Skeletal muscle tissue (tissue), 4 donors: ENCODE measurements around the gene PKM. TPM values are rescaled to one million over a fixed set of nuclear protein-coding genes. Genes with fewer than 3 reads are reported as not detected.

Experiments used
- H3K27ac ChIP-seq: one replicate; pipeline ENCODE4 v1.7.0; 2013; ENCODE audit warnings: mild to moderate bottlenecking, low read depth, low read length, inconsistent platforms
- H3K27me3 ChIP-seq, 3 donors: one replicate each; pipeline ENCODE4 v1.7.0; 2013; ENCODE audit warnings: low read length in 3 of 3; ENCODE audit not compliant: control insufficient read depth in 3 of 3, insufficient read depth in 3 of 3
- H3K36me3 ChIP-seq, 3 donors: one replicate each; pipeline ENCODE4 v1.7.0; 2013; ENCODE audit warnings: low read length in 3 of 3; ENCODE audit not compliant: control insufficient read depth in 3 of 3, insufficient read depth in 3 of 3
- H3K4me1 ChIP-seq, 3 donors: one replicate each; pipeline ENCODE4 v1.7.0; 2013; ENCODE audit warnings: low read length in 3 of 3, mild to moderate bottlenecking in 3 of 3; ENCODE audit not compliant: control insufficient read depth in 3 of 3, insufficient read depth in 3 of 3
- H3K4me3 ChIP-seq, 3 donors: one replicate each; pipeline ENCODE4 v1.7.0; 2013; ENCODE audit warnings: low read length in 3 of 3
- H3K9ac ChIP-seq, 3 donors: one replicate each; pipeline ENCODE4 v1.7.0; 2013; ENCODE audit warnings: low read length in 3 of 3, mild to moderate bottlenecking in 3 of 3, moderate library complexity in 2 of 3, low read depth in 1 of 3
- H3K9me3 ChIP-seq, 3 donors: one replicate each; pipeline ENCODE4 v1.7.0; 2013; ENCODE audit warnings: low read length in 3 of 3; ENCODE audit not compliant: control insufficient read depth in 3 of 3
- total RNA-seq: library from RNA; depleted of rRNA; stranded (reverse); fragments of >200 nt; gene quantifications from one replicate; pipeline ENCODE4 v1.2.3, GENCODE V29; 2014
- donor health status: Osteomylitis.

The PKM gene
- total RNA-seq, 1 donor from 2014 or later: 769 TPM

- no peak overlapping the region for H3K27ac ChIP-seq
- H3K4me3 ChIP-seq: no peak overlapping the region
- peaks cover 35 to 48% (median 38%) of the 10 kb centered on the region in 3 donors for H3K36me3 ChIP-seq
- H3K9ac ChIP-seq: no peak overlapping the region
- H3K27me3 ChIP-seq: no peaks in the 10 kb centered on the region
- H3K4me1 ChIP-seq: peaks cover 21 to 25% (median 23%) of the 10 kb centered on the region in 3 donors
- H3K9me3 ChIP-seq: no peaks in the 10 kb centered on the region
These were observed 38.7 kb upstream of the PKM start for GRCh38 chr15:72269739-72270138.

GRCh38 chr15:72265031-72265430 lies 34.0 kb upstream of the PKM start:
- no peak overlapping the region for H3K27ac ChIP-seq
- H3K4me3 ChIP-seq: no peak overlapping the region
- peaks cover 69 to 88% (median 83%) of the 10 kb centered on the region in 3 donors for H3K36me3 ChIP-seq
- H3K4me1 ChIP-seq: no peaks in the 10 kb centered on the region
- H3K9ac ChIP-seq: no peak overlapping the region
- H3K9me3 ChIP-seq: no peaks in the 10 kb centered on the region
- H3K27me3 ChIP-seq: no peaks in the 10 kb centered on the region

GRCh38 chr15:72252663-72253299 lies 21.8 kb upstream of the PKM start:
- no peaks in the 10 kb centered on the region for H3K9me3 ChIP-seq
- no peak overlapping the region for H3K27ac ChIP-seq
- H3K36me3 ChIP-seq: peaks cover 46 to 78% (median 77%) of the 10 kb centered on the region in 3 donors
- H3K4me1 ChIP-seq: no peaks in the 10 kb centered on the region
- no peak overlapping the region for H3K4me3 ChIP-seq
- no peak overlapping the region for H3K9ac ChIP-seq
- no peaks in the 10 kb centered on the region for H3K27me3 ChIP-seq

- Histone ChIP-seq H3K4me1 (no peaks in the 10 kb centered on the region), H3K4me3 (no peak overlapping the region), H3K9me3 (no peaks in the 10 kb centered on the region), H3K27ac (no peak overlapping the region), H3K27me3 (no peaks in the 10 kb centered on the region), H3K9ac (no peak overlapping the region), H3K36me3 (peaks cover 34 to 59% (median 56%) of the 10 kb centered on the region in 3 donors)
These were observed 18.3 kb upstream of the PKM start for GRCh38 chr15:72249142-72249810.

- no peak overlapping the region for H3K4me3 ChIP-seq
- no peak overlapping the region for H3K27ac ChIP-seq
- H3K27me3 ChIP-seq: no peaks in the 10 kb centered on the region
- peaks cover 27 to 55% (median 54%) of the 10 kb centered on the region in 3 donors for H3K36me3 ChIP-seq
- no peaks in the 10 kb centered on the region for H3K9me3 ChIP-seq
- H3K4me1 ChIP-seq: no peaks in the 10 kb centered on the region
- no peak overlapping the region for H3K9ac ChIP-seq
These were observed 17.5 kb upstream of the PKM start for GRCh38 chr15:72248514-72248913.

GRCh38 chr15:72242775-72243370 lies 11.9 kb upstream of the PKM start:
- Histone ChIP-seq H3K9me3 (no peaks in the 10 kb centered on the region), H3K36me3 (peaks cover 20 to 48% (median 40%) of the 10 kb centered on the region in 3 donors), H3K9ac (no peak overlapping the region), H3K27ac (no peak overlapping the region), H3K4me1 (peaks cover 0 to 2% (median 0%) of the 10 kb centered on the region in 3 donors), H3K27me3 (no peaks in the 10 kb centered on the region), H3K4me3 (no peak overlapping the region)

GRCh38 chr15:72239652-72240051 lies 8.7 kb upstream of the PKM start:
- peaks cover 0 to 12% (median 0%) of the 10 kb centered on the region in 3 donors for H3K4me1 ChIP-seq
- no peaks in the 10 kb centered on the region for H3K27me3 ChIP-seq
- H3K36me3 ChIP-seq: peaks cover 20 to 41% (median 38%) of the 10 kb centered on the region in 3 donors
- H3K4me3 ChIP-seq: no peak overlapping the region
- no peak overlapping the region for H3K27ac ChIP-seq
- no peaks in the 10 kb centered on the region for H3K9me3 ChIP-seq
- H3K9ac ChIP-seq: no peak overlapping the region

GRCh38 chr15:72238586-72238985 lies 7.6 kb upstream of the PKM start:
- Histone ChIP-seq H3K36me3 (peaks cover 20 to 35% (median 29%) of the 10 kb centered on the region in 3 donors), H3K27ac (no peak overlapping the region), H3K9me3 (no peaks in the 10 kb centered on the region)

GRCh38 chr15:72237853-72238224 lies 6.8 kb upstream of the PKM start:
- peak overlapping the region in 2 of 3 donors; percentile 17 to 29 for H3K9ac ChIP-seq
- peaks cover 0 to 14% (median 0%) of the 10 kb centered on the region in 3 donors for H3K4me1 ChIP-seq
- no peaks in the 10 kb centered on the region for H3K9me3 ChIP-seq
- peaks cover 18 to 30% (median 29%) of the 10 kb centered on the region in 3 donors for H3K36me3 ChIP-seq
- H3K27me3 ChIP-seq: no peaks in the 10 kb centered on the region
- peak overlapping the region; percentile 48 for H3K27ac ChIP-seq
- no peak overlapping the region for H3K4me3 ChIP-seq

More at GRCh38 chr15:72238586-72238985, 7.6 kb upstream of the PKM start:
- H3K4me3 ChIP-seq: no peak overlapping the region
- H3K9ac ChIP-seq: no peak overlapping the region
- H3K4me1 ChIP-seq: peaks cover 0 to 12% (median 0%) of the 10 kb centered on the region in 3 donors
- H3K27me3 ChIP-seq: no peaks in the 10 kb centered on the region
